Gastroesophageal sphincter (tissue), 3 donors: ENCODE data around the gene PSMD1.

Experiments
- CTCF ChIP-seq, 4 experiments: fragments of 200-600 bp in 2 of 4; fragments of 450-650 bp in 2 of 4; sonication (generic) in 1 of 4; IDR thresholded peaks; one replicate each; pipeline ENCODE4 v1.5.1; 2017 to 2019; ENCODE audit warnings: antibody characterized with exemption in 4 of 4, mild to moderate bottlenecking in 2 of 4, moderate library complexity in 2 of 4
- POLR2A ChIP-seq, 2 donors: fragments of 450-650 bp; IDR thresholded peaks; one replicate each; pipeline ENCODE4 v1.6.1; 2017; ENCODE audit warnings: antibody characterized with exemption in 2 of 2, mild to moderate bottlenecking in 2 of 2, moderate library complexity in 1 of 2
- POLR2AphosphoS5 ChIP-seq: sonication (generic); formaldehyde crosslinking; IDR thresholded peaks from one replicate; pipeline ENCODE4 v1.6.1; 2017; ENCODE audit warnings: antibody characterized with exemption

DNA sequence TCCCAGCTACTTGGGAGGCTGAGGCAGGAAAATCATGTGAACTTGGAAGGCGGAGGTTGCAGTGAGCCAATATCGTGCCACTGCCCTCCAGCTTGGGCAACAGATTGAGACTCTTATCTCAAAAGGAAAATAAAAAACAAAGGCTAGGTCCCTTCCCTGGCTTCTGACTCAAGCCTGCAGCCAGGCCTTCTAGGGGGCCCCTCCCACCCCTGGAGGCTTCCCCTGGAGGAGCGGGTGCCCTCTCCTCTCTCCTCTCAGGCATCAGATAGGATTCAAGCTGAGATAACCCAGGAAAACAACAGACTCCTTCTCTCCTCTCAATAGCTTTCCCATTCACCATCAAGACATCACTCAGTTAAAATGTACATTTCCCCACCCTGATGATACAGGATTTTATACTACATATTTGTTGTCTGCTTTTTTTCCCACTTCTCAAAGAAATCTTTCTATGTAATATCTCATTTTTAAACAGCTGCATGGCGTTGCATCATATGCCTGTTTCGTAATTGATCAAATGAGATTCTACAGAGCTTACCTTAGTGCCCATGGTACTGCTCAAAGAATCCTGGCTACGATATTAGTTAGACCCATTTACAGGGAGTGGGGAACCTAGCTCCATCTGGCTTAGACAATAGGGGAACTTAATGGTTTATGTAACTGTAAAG lies 40.0 kb upstream of the PSMD1 start:
- TF ChIP-seq POLR2AphosphoS5 (no peak), CTCF (IDR thresholded peaks at IDR 0.05) (no peak), POLR2A (IDR thresholded peaks at IDR 0.05) (no peak)
